LNCaP clone FGC (cell line): Measurements from ENCODE around the gene DDX56.
A peak's percentile ranks its signal among the peaks of the same experiment; 100 is the strongest.

Experiments used
- DNase-seq: peaks from one replicate; pipeline ENCODE4 v3.0.0-alpha.2; 2011; ENCODE audit warnings: low read depth
- H3K4me3 ChIP-seq: 2 replicates; pipeline ENCODE4 v1.5.1; 2011; ENCODE audit warnings: mild to moderate bottlenecking, low read depth, low read length, control low read depth
- CTCF ChIP-seq: IDR thresholded peaks from 2 replicates; pipeline ENCODE4 v1.5.1; 2012; ENCODE audit warnings: mild to moderate bottlenecking; ENCODE audit not compliant: control insufficient read depth, insufficient read depth; ENCODE audit errors: extremely low read depth

Gene DDX56

GRCh38 chr7:44534501-44534900 is 39.2 kb downstream of the DDX56 start:
- TF ChIP-seq CTCF, result peak; percentile 35
- no peak overlapping the region for H3K4me3 ChIP-seq
- DNase-seq, result no peak

- H3K4me3 ChIP-seq, result no peak overlapping the region
- no peak for DNase-seq
These were observed 39.6 kb downstream of the DDX56 start for GRCh38 chr7:44534087-44534486.

DNA sequence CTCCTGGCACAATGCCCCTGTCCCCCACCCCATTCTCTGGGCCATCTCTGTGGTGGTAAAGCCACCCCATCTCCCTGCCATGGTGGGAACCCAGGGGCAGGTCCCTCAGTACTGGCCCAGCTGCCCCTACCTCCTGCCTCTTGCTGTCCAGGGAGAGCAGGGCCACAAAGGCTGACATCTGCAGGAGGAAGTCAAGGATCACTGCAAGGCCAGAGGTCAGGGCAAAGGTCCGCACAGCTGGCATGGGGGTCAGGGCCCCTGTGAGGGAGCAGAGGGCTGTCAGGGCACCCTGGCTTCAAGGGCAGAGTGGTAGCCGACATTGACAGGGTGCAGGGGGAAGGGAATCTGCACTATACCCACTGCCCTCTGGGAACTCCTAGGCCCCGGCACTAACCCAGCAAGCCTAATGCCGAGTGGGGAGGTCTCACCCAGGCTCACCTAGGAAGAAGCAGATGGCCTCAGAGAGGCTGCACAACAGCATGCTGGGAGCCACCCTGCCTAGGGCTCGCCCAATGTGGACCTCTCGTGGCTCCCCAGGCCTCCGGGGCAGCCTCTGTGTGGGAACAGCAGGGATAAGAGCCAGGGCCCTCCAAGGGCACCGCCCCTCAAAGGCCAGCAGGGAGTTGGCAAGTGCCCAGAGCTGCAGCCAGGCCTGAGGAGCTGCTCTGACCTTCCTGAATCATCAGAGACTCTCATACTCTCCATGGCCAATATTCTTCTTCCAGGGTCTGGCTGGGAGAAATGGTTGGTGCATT is 40.2 kb downstream of the DDX56 start:
- TF ChIP-seq CTCF, result no peak
- H3K4me3 ChIP-seq, result no peak overlapping the region
- DNase-seq, result no peak

More at GRCh38 chr7:44534087-44534486, 39.6 kb downstream of the DDX56 start:
- no peak for TF ChIP-seq CTCF

GRCh38 chr7:44531421-44532380 is 42.0 kb downstream of the DDX56 start:
- no peak for DNase-seq
- H3K4me3 ChIP-seq, result no peak overlapping the region
- TF ChIP-seq CTCF, result no peak

DNA sequence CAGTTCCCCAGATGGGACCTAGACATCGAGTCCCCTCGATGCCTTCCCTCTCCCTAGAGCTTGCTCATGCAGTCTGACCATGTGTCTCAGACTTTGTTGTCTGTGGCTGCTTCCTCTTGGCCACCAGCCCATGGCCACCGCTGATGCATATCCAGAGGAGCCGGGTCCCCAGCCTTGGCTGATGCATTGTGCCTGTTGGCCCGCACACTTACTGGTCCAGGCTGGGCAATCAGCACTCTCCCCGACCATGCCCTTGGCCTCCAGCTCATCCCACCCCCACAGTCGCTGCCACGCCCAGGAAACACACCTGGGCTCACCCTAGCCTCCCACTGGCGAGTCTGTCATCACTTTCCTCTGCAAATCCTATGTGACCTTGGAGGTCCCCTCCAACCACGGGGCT is 42.7 kb downstream of the DDX56 start:
- no peak for DNase-seq
- no peak for TF ChIP-seq CTCF
- H3K4me3 ChIP-seq, result no peak overlapping the region

GRCh38 chr7:44524811-44525388 is 48.8 kb downstream of the DDX56 start:
- TF ChIP-seq CTCF, result no peak
- H3K4me3 ChIP-seq, result no peak overlapping the region
- no peak for DNase-seq
